H1 (cell line): Measurements from ENCODE around the gene LRRK1. TPM values are rescaled to one million over a fixed set of nuclear protein-coding genes. Genes with fewer than 3 reads are reported as not detected.

Experiments used
- CHD7 ChIP-seq: fragments of 300-600 bp; sonication (generic); IDR thresholded peaks from 2 replicates; pipeline ENCODE4 v1.7.1; 2012; ENCODE audit warnings: low read length, moderate library complexity, mild to moderate bottlenecking, inconsistent platforms; ENCODE audit not compliant: insufficient replicate concordance
- RXRA ChIP-seq: IDR thresholded peaks from 2 replicates; pipeline ENCODE4 v1.6.1; 2011; ENCODE audit warnings: low read depth, mild to moderate bottlenecking, low read length, moderate library complexity; ENCODE audit not compliant: insufficient read depth
- SIX5 ChIP-seq: IDR thresholded peaks from 2 replicates; pipeline ENCODE4 v1.6.1; 2011; ENCODE audit warnings: mild to moderate bottlenecking, low read depth, low read length
- SP1 ChIP-seq: IDR thresholded peaks from 2 replicates; pipeline ENCODE4 v1.6.1; 2011; ENCODE audit warnings: low read depth, low read length
- YY1 ChIP-seq: IDR thresholded peaks from 2 replicates; pipeline ENCODE4 v1.6.1; 2011; ENCODE audit warnings: low read depth, mild to moderate bottlenecking, low read length
- polyA plus RNA-seq, 7 experiments: library from polyadenylated mRNA; depleted of rRNA in 3 of 7; stranded (reverse) in 5 of 7; unstranded in 2 of 7; fragments of >200 nt in 5 of 7; fragments of 200-250 nt in 2 of 7; gene quantifications; 1 replicate in 5 of 7; 2 replicates in 1 of 7; 4 replicates in 1 of 7; pipeline versions ENCODE4 v1.2.1 to v1.2.3, GENCODE V29; 2011 to 2013; ENCODE audit warnings: missing spikeins in 2 of 7, mixed read lengths in 2 of 7
- total RNA-seq: library from RNA; stranded (reverse); fragmentation: NEBNext Ultra II Directional; extraction: Animal tissue kit (Norgen Biotek cat#: 25700); gene quantifications from 2 replicates; pipeline ENCODE4 v1.2.1, GENCODE V29; 2021

LRRK1 gene
- total and polyA plus RNA-seq, 2 of the 8 experiments (the other 6 are each of a cell fraction or from before 2014, with no cell fraction given) = 1.2 to 3.6 TPM

- TF ChIP-seq CHD7 (no peak), RXRA (no peak), YY1 (no peak), SIX5 (no peak), SP1 (no peak)
Observed at GRCh38 chr15:101107101-101107500, 187.9 kb downstream of the LRRK1 start (continued).
